ENCODE results near the gene PKNOX2.

Gene PKNOX2

DNA sequence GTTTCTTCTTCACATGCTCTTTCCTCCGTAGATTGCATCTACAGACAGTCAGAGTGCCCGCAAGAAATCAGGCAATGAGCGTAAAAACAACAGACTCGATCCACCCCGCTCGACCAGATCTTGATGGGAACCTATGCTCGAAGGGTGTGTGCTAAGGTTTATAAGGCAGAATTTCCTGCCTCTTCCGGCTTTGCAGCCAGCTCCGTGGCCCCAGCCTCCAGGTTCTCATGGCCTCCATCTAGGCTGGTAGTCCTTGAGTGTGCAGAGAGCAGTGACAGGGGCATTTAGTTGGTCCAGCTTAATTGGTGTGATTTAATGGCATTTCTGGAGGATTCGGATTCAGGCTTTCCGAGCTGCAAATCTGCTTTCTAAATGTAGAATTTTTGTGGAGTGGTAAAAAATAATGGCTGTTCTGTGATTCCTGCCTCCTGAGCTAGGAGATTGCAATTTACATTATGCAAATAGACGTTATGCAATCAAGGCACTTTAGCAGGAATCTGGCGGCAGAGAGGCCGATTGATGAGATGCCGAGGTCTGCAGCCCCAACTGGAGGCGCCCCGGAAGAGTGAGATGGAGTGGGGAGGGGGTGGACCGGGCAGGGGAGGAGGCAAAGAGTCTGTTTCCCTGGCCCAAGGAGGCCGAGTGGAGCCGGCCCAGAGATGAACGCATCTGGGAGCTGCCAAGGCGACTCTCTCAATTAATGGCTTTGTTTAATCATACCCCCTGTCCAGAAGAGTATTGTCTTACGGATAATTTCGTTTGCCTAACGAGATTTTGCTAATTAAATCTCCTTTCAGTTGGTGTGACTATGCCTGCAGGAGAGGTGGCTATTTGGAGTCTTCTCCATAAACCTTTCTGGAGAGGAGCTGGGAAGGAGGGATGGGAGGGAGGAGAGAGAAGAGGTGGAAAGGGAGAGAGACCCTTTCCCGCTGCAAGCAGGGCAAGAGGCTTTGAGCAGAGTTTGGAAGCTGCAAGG, 75.3 kb downstream of the PKNOX2 start:
- TF ChIP-seq, protein P1, sequence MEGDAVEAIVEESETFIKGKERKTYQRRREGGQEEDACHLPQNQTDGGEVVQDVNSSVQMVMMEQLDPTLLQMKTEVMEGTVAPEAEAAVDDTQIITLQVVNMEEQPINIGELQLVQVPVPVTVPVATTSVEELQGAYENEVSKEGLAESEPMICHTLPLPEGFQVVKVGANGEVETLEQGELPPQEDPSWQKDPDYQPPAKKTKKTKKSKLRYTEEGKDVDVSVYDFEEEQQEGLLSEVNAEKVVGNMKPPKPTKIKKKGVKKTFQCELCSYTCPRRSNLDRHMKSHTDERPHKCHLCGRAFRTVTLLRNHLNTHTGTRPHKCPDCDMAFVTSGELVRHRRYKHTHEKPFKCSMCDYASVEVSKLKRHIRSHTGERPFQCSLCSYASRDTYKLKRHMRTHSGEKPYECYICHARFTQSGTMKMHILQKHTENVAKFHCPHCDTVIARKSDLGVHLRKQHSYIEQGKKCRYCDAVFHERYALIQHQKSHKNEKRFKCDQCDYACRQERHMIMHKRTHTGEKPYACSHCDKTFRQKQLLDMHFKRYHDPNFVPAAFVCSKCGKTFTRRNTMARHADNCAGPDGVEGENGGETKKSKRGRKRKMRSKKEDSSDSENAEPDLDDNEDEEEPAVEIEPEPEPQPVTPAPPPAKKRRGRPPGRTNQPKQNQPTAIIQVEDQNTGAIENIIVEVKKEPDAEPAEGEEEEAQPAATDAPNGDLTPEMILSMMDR (IDR thresholded peaks at IDR 0.05; ENCODE audit: low read depth, low read length, missing control alignments) = no peak
- DNase-seq (ENCODE audit: low read depth) = no peak
- H3K4me3 ChIP-seq (ENCODE audit: low read depth, low read length) = no peak overlapping the region

DNA sequence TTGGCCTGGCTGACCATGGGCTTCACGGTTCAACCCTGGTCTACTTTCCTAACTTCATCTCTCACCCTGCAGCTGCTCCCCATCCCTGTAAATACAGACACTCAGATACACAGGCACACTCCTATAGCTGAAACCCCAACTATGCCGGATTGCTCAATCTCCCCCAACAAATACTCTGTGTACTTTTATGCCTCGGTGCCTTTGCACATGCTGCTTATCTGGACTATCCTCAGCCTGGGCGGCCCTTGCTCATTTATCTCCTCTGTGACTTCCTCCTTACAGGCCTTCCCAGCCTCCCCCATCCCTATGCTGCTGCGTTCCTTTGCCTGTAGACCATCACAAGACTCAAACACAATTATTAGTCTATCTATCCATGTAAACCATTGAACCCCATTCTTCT, 76.6 kb downstream of the PKNOX2 start:
- TF ChIP-seq, protein P1 (IDR thresholded peaks at IDR 0.05; ENCODE audit: low read depth, low read length, missing control alignments) = no peak
- DNase-seq (ENCODE audit: low read depth) = no peak
- no peak overlapping the region for H3K4me3 ChIP-seq (ENCODE audit: low read depth, low read length)

DNA sequence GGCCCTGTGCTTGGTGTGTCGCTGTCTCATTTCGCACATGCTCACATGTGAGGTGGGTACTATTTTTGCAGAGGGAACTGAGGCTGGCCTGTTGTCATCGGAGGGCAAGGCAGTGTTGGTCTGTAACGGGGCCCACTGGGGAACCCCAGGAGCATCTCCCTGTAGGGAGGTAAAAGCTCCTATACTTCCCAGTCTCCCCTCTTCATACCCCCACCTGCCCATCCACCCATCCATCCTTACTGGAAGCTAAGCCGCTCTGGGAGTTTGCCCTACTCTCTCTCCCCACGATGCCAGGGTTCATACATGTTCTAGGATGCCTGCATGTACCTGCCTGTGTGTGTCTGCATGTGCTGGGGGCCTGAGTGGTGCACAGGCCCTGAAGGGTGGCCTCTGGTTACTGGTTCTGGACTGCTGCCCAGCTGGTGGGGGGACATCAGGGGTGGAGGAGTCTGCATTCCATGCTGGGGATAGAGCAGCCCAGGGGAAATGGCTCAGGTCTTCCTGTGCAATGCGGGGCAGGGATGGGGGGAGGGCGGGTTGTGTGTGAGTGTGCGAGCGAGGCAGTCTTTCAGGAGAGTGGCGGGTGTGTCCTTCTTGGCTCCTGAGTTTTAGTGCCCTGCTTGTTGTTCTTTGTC, 77.7 kb downstream of the PKNOX2 start:
- no peak overlapping the region for H3K4me3 ChIP-seq (ENCODE audit: low read depth, low read length)
- DNase-seq (ENCODE audit: low read depth) = no peak
- TF ChIP-seq, protein P1 (IDR thresholded peaks at IDR 0.05; ENCODE audit: low read depth, low read length, missing control alignments) = no peak

DNA sequence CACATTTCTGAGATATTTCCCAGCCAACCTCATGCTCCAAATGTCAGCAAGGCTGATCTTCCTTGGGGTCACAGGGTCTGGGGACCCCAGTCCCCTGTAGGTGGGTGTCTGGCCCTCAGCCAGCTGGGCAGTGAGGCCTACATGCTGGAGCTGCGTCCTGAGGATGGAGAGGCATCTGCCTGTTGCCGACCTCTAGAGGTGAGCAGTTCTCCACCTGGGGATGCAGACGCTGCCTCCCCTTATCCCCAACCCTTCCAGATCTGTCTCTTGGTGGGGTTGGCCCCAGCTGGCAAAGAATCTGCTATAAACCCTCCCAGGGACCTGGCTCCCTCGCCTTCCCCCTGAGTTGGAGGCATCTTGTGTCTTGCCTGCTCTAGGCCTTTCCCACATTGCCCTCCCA, 79.6 kb downstream of the PKNOX2 start:
- DNase-seq (ENCODE audit: low read depth) = no peak
- TF ChIP-seq, protein P1 (IDR thresholded peaks at IDR 0.05; ENCODE audit: low read depth, low read length, missing control alignments) = no peak
- no peak overlapping the region for H3K4me3 ChIP-seq (ENCODE audit: low read depth, low read length)

DNA sequence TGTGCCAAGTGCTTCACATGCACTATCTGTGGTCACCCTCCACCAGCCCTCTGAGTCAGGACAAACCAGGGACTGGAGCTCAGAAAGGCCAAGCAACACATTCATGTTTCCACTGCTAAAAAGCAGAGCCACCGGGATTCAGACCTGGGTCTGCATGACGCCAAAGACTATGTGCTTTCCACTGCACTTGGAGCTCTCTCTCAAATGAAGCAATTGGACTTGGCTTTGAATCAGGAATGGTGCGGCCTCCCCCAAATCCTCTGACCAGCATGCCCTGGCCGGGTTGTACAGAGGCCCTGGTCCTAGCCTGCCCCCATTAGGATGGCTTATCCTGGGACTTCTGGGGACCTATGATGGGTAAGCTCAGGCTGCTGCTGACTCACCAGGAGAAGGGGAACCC, 80.7 kb downstream of the PKNOX2 start:
- H3K4me3 ChIP-seq (ENCODE audit: low read depth, low read length) = no peak overlapping the region
- TF ChIP-seq, protein P1 (IDR thresholded peaks at IDR 0.05; ENCODE audit: low read depth, low read length, missing control alignments) = no peak
- DNase-seq (ENCODE audit: low read depth) = no peak

DNA sequence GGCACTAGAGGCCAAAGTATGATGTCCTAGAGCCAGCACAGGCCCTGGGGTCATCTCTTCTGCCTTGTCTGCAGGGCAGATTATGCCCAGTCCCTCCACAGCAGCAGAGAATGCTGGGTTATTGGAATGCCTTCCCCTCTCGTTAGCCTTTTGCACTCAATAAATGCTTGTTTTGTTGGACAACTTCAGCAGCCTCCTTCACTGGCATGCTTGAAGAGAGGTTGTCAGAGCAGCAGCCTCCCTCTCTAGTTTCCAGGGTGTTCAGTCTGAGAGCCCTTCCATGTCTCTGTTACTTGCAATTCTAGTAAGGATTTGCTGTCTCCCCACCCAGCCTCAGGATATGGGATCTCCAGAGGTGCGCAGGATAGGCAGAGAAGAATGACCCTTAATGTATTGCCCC, 82.9 kb downstream of the PKNOX2 start:
- TF ChIP-seq, protein P1 (IDR thresholded peaks at IDR 0.05; ENCODE audit: low read depth, low read length, missing control alignments) = no peak
- no peak for DNase-seq (ENCODE audit: low read depth)
- H3K4me3 ChIP-seq (ENCODE audit: low read depth, low read length) = no peak overlapping the region
